Mucosa of rectum (tissue), 2 donors: ENCODE data around the gene TDRD9.

Experiments used
- H3K27ac ChIP-seq, 2 donors: one replicate each; pipeline ENCODE4 v1.7.0; 2013; ENCODE audit warnings: inconsistent platforms in 2 of 2, low read depth in 2 of 2, low read length in 2 of 2
- H3K27me3 ChIP-seq, 2 donors: one replicate each; pipeline ENCODE4 v1.7.0; 2013; ENCODE audit warnings: low read length in 2 of 2; ENCODE audit not compliant: control insufficient read depth in 2 of 2, insufficient read depth in 2 of 2
- H3K36me3 ChIP-seq, 2 donors: one replicate each; pipeline ENCODE4 v1.7.0; 2013; ENCODE audit warnings: low read length in 2 of 2; ENCODE audit not compliant: control insufficient read depth in 2 of 2, insufficient read depth in 2 of 2
- H3K4me1 ChIP-seq, 2 donors: one replicate each; pipeline ENCODE4 v1.7.0; 2013; ENCODE audit warnings: low read length in 2 of 2, mild to moderate bottlenecking in 1 of 2; ENCODE audit not compliant: control insufficient read depth in 2 of 2, insufficient read depth in 2 of 2
- H3K4me3 ChIP-seq, 2 donors: one replicate each; pipeline ENCODE4 v1.7.0; 2013; ENCODE audit warnings: low read length in 2 of 2
- H3K9ac ChIP-seq, 2 donors: one replicate each; pipeline ENCODE4 v1.7.0; 2013; ENCODE audit warnings: low read length in 2 of 2, low read depth in 1 of 2, mild to moderate bottlenecking in 1 of 2
- H3K9me3 ChIP-seq, 2 donors: one replicate each; pipeline ENCODE4 v1.7.0; 2013; ENCODE audit warnings: low read length in 2 of 2; ENCODE audit not compliant: control insufficient read depth in 2 of 2
- donor health status: healthy.
- donor health status: Normal muscosa, but diverticular disease.

Gene TDRD9

GRCh38 chr14:103892247-103892646 is 36.0 kb upstream of the TDRD9 start:
- Histone ChIP-seq H3K4me1 (peaks cover 55 to 73% of the 10 kb centered on the region in 2 donors), H3K27ac (no peak overlapping the region), H3K9ac (no peak overlapping the region), H3K4me3 (no peak overlapping the region), H3K36me3 (no peaks in the 10 kb centered on the region), H3K9me3 (no peaks in the 10 kb centered on the region), H3K27me3 (no peaks in the 10 kb centered on the region)

GRCh38 chr14:103894034-103894722 is 34.1 kb upstream of the TDRD9 start:
- H3K4me1 ChIP-seq = peaks cover 55 to 74% of the 10 kb centered on the region in 2 donors

GRCh38 chr14:103894723-103895059 is 33.6 kb upstream of the TDRD9 start:
- Histone ChIP-seq H3K4me3 (no peak overlapping the region), H3K9me3 (no peaks in the 10 kb centered on the region), H3K4me1 (peaks cover 49 to 73% of the 10 kb centered on the region in 2 donors), H3K9ac (peak overlapping the region in 1 of 2 donors; percentile 33), H3K27me3 (no peaks in the 10 kb centered on the region), H3K27ac (peak overlapping the region; percentile 68 to 77), H3K36me3 (no peaks in the 10 kb centered on the region)

More at GRCh38 chr14:103894034-103894722, 34.1 kb upstream of the TDRD9 start:
- Histone ChIP-seq H3K9me3 (no peaks in the 10 kb centered on the region), H3K27ac (peak overlapping the region; percentile 68 to 77), H3K4me3 (no peak overlapping the region), H3K27me3 (no peaks in the 10 kb centered on the region), H3K36me3 (no peaks in the 10 kb centered on the region), H3K9ac (peak overlapping the region in 1 of 2 donors; percentile 33)

- Histone ChIP-seq H3K36me3 (no peaks in the 10 kb centered on the region), H3K4me1 (peaks cover 38 to 56% of the 10 kb centered on the region in 2 donors), H3K27me3 (no peaks in the 10 kb centered on the region), H3K27ac (peak overlapping the region; percentile 84 to 93), H3K9me3 (no peaks in the 10 kb centered on the region), H3K4me3 (peak overlapping the region; percentile 32 to 46), H3K9ac (peak overlapping the region; percentile 43 to 55)
Observed at GRCh38 chr14:103896578-103896977, 31.7 kb upstream of the TDRD9 start.

GRCh38 chr14:103897075-103897947 is 30.9 kb upstream of the TDRD9 start:
- H3K4me1 ChIP-seq = peaks cover 38 to 54% of the 10 kb centered on the region in 2 donors
- H3K4me3 ChIP-seq = peak overlapping the region in 1 of 2 donors; percentile 46
- H3K9me3 ChIP-seq = no peaks in the 10 kb centered on the region
- H3K27me3 ChIP-seq = no peaks in the 10 kb centered on the region
- peak overlapping the region; percentile 84 to 93 for H3K27ac ChIP-seq
- H3K9ac ChIP-seq = peak overlapping the region in 1 of 2 donors; percentile 55
- no peaks in the 10 kb centered on the region for H3K36me3 ChIP-seq

- Histone ChIP-seq H3K27me3 (no peaks in the 10 kb centered on the region), H3K4me3 (no peak overlapping the region), H3K4me1 (peaks cover 38 to 54% of the 10 kb centered on the region in 2 donors), H3K27ac (peak overlapping the region; percentile 84 to 93), H3K9me3 (no peaks in the 10 kb centered on the region), H3K9ac (no peak overlapping the region), H3K36me3 (no peaks in the 10 kb centered on the region)
Observed at GRCh38 chr14:103898204-103898603, 30.1 kb upstream of the TDRD9 start.

GRCh38 chr14:103898711-103899110 is 29.5 kb upstream of the TDRD9 start:
- Histone ChIP-seq H3K27me3 (no peaks in the 10 kb centered on the region), H3K27ac (peak overlapping the region; percentile 29 to 43), H3K4me3 (no peak overlapping the region), H3K4me1 (peaks cover 36 to 53% of the 10 kb centered on the region in 2 donors), H3K9ac (no peak overlapping the region), H3K36me3 (no peaks in the 10 kb centered on the region), H3K9me3 (no peaks in the 10 kb centered on the region)

GRCh38 chr14:103899316-103899715 is 28.9 kb upstream of the TDRD9 start:
- peaks cover 31 to 47% of the 10 kb centered on the region in 2 donors for H3K4me1 ChIP-seq
- H3K36me3 ChIP-seq = no peaks in the 10 kb centered on the region
- H3K27me3 ChIP-seq = no peaks in the 10 kb centered on the region
- H3K9ac ChIP-seq = no peak overlapping the region
- H3K4me3 ChIP-seq = no peak overlapping the region
- no peaks in the 10 kb centered on the region for H3K9me3 ChIP-seq
- H3K27ac ChIP-seq = peak overlapping the region; percentile 29 to 43

- Histone ChIP-seq H3K27me3 (no peaks in the 10 kb centered on the region), H3K27ac (no peak overlapping the region), H3K9me3 (no peaks in the 10 kb centered on the region), H3K4me3 (no peak overlapping the region), H3K4me1 (peaks cover 26 to 41% of the 10 kb centered on the region in 2 donors), H3K36me3 (no peaks in the 10 kb centered on the region), H3K9ac (no peak overlapping the region)
Observed at GRCh38 chr14:103899833-103900232, 28.4 kb upstream of the TDRD9 start.

- Histone ChIP-seq H3K36me3 (no peaks in the 10 kb centered on the region), H3K4me3 (no peak overlapping the region)
Observed at GRCh38 chr14:103904493-103905107, 23.7 kb upstream of the TDRD9 start.

More at GRCh38 chr14:103904493-103905107, 23.7 kb upstream of the TDRD9 start:
- Histone ChIP-seq H3K9ac (no peak overlapping the region), H3K9me3 (no peaks in the 10 kb centered on the region), H3K27me3 (no peaks in the 10 kb centered on the region), H3K27ac (no peak overlapping the region), H3K4me1 (peaks cover 0 to under 1% of the 10 kb centered on the region in 2 donors)
